ENCODE measurements around the gene SMAD3.

DNA sequence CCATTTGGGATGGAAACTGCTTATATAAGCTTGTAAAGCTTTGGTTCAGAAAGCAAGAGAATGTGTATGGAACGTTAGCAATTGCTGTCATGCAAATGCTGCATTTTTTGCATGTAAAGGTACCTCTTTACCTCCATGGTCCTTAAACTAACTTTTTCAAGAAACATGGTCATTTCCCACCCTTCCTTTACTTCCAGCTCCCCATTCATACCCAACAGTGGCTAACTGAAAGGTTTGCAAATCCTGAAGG lies 84.3 kb downstream of the SMAD3 start:
- TF ChIP-seq, protein P1, sequence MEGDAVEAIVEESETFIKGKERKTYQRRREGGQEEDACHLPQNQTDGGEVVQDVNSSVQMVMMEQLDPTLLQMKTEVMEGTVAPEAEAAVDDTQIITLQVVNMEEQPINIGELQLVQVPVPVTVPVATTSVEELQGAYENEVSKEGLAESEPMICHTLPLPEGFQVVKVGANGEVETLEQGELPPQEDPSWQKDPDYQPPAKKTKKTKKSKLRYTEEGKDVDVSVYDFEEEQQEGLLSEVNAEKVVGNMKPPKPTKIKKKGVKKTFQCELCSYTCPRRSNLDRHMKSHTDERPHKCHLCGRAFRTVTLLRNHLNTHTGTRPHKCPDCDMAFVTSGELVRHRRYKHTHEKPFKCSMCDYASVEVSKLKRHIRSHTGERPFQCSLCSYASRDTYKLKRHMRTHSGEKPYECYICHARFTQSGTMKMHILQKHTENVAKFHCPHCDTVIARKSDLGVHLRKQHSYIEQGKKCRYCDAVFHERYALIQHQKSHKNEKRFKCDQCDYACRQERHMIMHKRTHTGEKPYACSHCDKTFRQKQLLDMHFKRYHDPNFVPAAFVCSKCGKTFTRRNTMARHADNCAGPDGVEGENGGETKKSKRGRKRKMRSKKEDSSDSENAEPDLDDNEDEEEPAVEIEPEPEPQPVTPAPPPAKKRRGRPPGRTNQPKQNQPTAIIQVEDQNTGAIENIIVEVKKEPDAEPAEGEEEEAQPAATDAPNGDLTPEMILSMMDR (IDR thresholded peaks at IDR 0.05): no peak
- TF ChIP-seq POLR2AphosphoS5 (IDR thresholded peaks at IDR 0.05): no peak

All from prostate gland (tissue), 2 donors.